SH-SY5Y (cell line): ENCODE measurements around the gene WNT8A.

Source experiments
- GATA2 ChIP-seq: IDR thresholded peaks from 2 replicates; pipeline ENCODE4 v1.6.1; 2011; ENCODE audit warnings: mild to moderate bottlenecking, low read depth, low read length
- GATA3 ChIP-seq: IDR thresholded peaks from 2 replicates; pipeline ENCODE4 v1.6.1; 2011; ENCODE audit warnings: low read depth, mild to moderate bottlenecking, low read length, moderate library complexity

DNA sequence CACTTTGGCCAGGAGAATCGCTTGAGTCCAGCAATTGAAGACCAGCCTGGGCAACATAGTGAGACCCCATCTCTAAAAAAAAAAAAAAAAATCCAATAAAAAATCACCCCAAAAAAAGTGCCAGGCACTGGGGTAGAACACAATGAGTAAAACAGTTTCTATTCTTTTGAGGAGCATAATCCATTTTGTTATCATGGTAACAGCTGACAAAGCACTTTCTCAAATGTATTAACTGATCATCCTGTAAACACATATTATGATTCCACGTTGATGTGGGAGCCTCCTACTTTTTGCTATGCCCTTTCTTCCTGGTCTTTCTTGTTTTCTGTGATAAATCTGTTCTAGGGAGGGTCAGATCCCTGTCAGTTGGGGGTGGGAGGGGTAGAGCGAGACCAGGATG is 30.3 kb upstream of the WNT8A start:
- TF ChIP-seq GATA2, result no peak
- TF ChIP-seq GATA3, result no peak
